Measurements from ENCODE around the gene ARL8B.
A peak's percentile ranks its signal among the peaks of the same experiment; 100 is the strongest.
"Not testable (repeated sequence)": the region's sequence is repeated elsewhere in the genome, so short reads cannot be mapped to it uniquely, and the experiment has no call there.

ARL8B gene

GRCh38 chr3:5122030-5122740 is at the start of gene ARL8B:
Gene ARL8B (plus strand): TSS chr3:5122292. CDS start chr3:5122466, 174 bp downstream.
- H3K4me3 ChIP-seq: peak within 1 kb of the TSS; percentile 84
- no peaks in the 10 kb centered on the region for H3K36me3 ChIP-seq (ENCODE audit: insufficient read depth, low read length)
- no peaks in the 10 kb centered on the region for H3K9me3 ChIP-seq (ENCODE audit: low read depth, low read length)
- peak within 1 kb of the TSS; percentile 68; the same call in 1 of the 2 replicates for H3K27ac ChIP-seq
- H3K9ac ChIP-seq (ENCODE audit: insufficient read length): peak within 1 kb of the TSS; percentile 88
- no peak for DNase-seq (ENCODE audit: low read depth, low spot score)
- peak; percentile 70; the same call in 1 of the 2 replicates for TF ChIP-seq POLR2AphosphoS5 (IDR thresholded peaks at IDR 0.05; ENCODE audit: borderline replicate concordance, low read depth, low read length)
- no peak for TF ChIP-seq FOXP2 (optimal IDR thresholded peaks at IDR 0.05; ENCODE audit: control extremely low read depth, extremely low read length, insufficient read depth)
- TF ChIP-seq EZH2 (IDR thresholded peaks at IDR 0.05): no peak

DNA sequence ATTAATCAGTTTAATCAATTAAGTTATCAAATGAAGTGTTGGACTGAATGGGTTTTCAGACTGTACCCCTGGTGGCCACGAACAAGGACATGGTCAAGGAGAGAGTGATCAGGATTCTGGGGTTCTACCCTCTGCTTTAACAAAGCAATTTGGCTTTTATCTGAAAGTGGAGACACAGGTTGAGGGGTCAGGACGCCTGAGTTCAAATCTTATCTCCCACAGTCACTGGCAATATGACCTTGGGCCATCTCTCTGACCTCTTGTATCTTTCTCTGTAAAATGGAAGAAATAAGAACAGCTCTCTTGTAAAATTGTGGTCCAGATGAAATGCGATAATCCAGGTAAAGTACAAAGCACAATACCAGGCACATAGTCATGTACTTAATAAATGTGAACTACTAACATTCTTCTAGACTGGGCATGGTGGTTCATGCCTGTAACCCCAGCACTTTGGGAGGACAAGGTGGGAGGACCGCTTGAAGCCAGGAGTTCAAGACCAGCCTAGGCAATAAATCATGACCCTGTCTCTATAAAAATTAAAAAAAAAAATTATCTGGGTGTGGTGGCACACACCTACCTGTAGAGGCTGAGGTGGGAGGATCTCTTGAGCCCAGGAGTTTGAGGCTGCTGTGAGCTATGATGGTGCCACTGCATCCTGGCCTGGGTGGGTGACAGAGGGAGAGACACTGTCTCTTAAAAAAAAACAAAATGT is 48.6 kb upstream of the ARL8B start:
- H3K27ac ChIP-seq: no peak overlapping the region
- H3K9me3 ChIP-seq (ENCODE audit: low read depth, low read length): no peaks in the 10 kb centered on the region
- H3K36me3 ChIP-seq (ENCODE audit: insufficient read depth, low read length): no peaks in the 10 kb centered on the region
- H3K9ac ChIP-seq (ENCODE audit: insufficient read length): no peak overlapping the region
- no peak for DNase-seq (ENCODE audit: low read depth, low spot score)
- no peak overlapping the region for H3K4me3 ChIP-seq
- no peak for TF ChIP-seq FOXP2 (optimal IDR thresholded peaks at IDR 0.05; ENCODE audit: control extremely low read depth, extremely low read length, insufficient read depth)
- TF ChIP-seq EZH2 (IDR thresholded peaks at IDR 0.05): no peak
- no peak for TF ChIP-seq POLR2AphosphoS5 (IDR thresholded peaks at IDR 0.05; ENCODE audit: borderline replicate concordance, low read depth, low read length)

GRCh38 chr3:5078151-5078550 is 43.9 kb upstream of the ARL8B start:
- no peaks in the 10 kb centered on the region for H3K9me3 ChIP-seq (ENCODE audit: low read depth, low read length)
- H3K27ac ChIP-seq: no peak overlapping the region
- H3K9ac ChIP-seq (ENCODE audit: insufficient read length): no peak overlapping the region
- TF ChIP-seq POLR2AphosphoS5 (IDR thresholded peaks at IDR 0.05; ENCODE audit: borderline replicate concordance, low read depth, low read length): no peak
- TF ChIP-seq EZH2 (IDR thresholded peaks at IDR 0.05): no peak
- TF ChIP-seq FOXP2 (optimal IDR thresholded peaks at IDR 0.05; ENCODE audit: control extremely low read depth, extremely low read length, insufficient read depth): no peak
- no peak overlapping the region for H3K4me3 ChIP-seq
- no peaks in the 10 kb centered on the region for H3K36me3 ChIP-seq (ENCODE audit: insufficient read depth, low read length)
- DNase-seq (ENCODE audit: low read depth, low spot score): no peak

- Histone ChIP-seq H3K9me3 (ENCODE audit: low read depth, low read length) (no peaks in the 10 kb centered on the region), H3K4me3 (no peak overlapping the region), H3K9ac (ENCODE audit: insufficient read length) (no peak overlapping the region), H3K27ac (no peak overlapping the region), H3K36me3 (ENCODE audit: insufficient read depth, low read length) (no peaks in the 10 kb centered on the region)
- TF ChIP-seq POLR2AphosphoS5 (IDR thresholded peaks at IDR 0.05; ENCODE audit: borderline replicate concordance, low read depth, low read length): no peak
- no peak for TF ChIP-seq EZH2 (IDR thresholded peaks at IDR 0.05)
- TF ChIP-seq FOXP2 (optimal IDR thresholded peaks at IDR 0.05; ENCODE audit: control extremely low read depth, extremely low read length, insufficient read depth): no peak
- no peak for DNase-seq (ENCODE audit: low read depth, low spot score)
Measured at GRCh38 chr3:5079761-5080160, 42.3 kb upstream of the ARL8B start.

DNA sequence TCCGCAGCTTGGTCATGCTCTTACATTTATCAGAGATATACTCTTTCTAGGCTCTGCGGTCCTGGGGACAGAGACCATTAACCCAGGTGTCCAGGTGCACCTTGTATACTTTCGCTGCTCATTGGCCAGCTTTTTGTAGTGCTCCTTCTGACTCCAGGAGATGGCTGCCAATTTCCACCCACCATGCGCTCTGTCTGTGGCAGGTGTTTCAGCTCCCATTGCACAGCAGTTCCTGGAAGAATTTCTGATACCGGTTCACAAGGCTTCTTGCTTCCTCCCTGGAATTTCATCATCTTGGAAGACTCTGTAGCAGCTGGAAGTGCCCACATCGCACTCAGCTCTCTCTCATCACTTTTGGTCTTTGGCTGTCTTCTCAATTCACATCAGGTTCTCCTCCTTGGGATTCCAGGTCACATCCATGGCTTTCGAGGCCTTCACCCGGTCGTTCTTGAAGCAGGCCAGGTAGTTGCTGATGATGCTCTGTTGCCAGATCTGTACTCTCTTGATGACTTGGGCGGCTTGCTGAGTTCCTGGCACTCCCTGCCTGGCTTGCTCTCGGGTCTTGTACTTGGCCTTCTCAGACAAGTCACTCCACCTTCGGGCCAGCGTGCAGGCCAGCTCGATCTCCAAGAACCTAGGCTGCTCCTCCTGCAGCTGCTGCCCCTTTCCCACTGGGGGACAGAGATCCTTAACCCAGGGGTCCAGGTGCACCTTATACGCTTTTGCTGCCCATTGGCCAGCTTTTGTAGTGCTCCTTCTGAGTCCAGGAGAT is 41.1 kb upstream of the ARL8B start:
- Histone ChIP-seq H3K4me3 (no peak overlapping the region), H3K27ac (no peak overlapping the region), H3K36me3 (ENCODE audit: insufficient read depth, low read length) (no peaks in the 10 kb centered on the region), H3K9ac (ENCODE audit: insufficient read length) (no peak overlapping the region), H3K9me3 (ENCODE audit: low read depth, low read length) (no peaks in the 10 kb centered on the region)
- no peak for DNase-seq (ENCODE audit: low read depth, low spot score)
- TF ChIP-seq POLR2AphosphoS5 (IDR thresholded peaks at IDR 0.05; ENCODE audit: borderline replicate concordance, low read depth, low read length) (no peak), EZH2 (IDR thresholded peaks at IDR 0.05) (no peak)

- not testable (repeated sequence) for H3K27ac ChIP-seq; H3K4me3 ChIP-seq; H3K9ac ChIP-seq (ENCODE audit: insufficient read length); H3K36me3 ChIP-seq (ENCODE audit: insufficient read depth, low read length); DNase-seq (ENCODE audit: low read depth, low spot score); H3K9me3 ChIP-seq (ENCODE audit: low read depth, low read length)
Measured at GRCh38 chr3:5081973-5082788, 39.9 kb upstream of the ARL8B start.

GRCh38 chr3:5082789-5083115 is 39.3 kb upstream of the ARL8B start:
- no peak for DNase-seq (ENCODE audit: low read depth, low spot score)
- Histone ChIP-seq H3K36me3 (ENCODE audit: insufficient read depth, low read length) (no peaks in the 10 kb centered on the region), H3K9ac (ENCODE audit: insufficient read length) (no peak overlapping the region), H3K4me3 (no peak overlapping the region), H3K9me3 (ENCODE audit: low read depth, low read length) (no peaks in the 10 kb centered on the region), H3K27ac (no peak overlapping the region)
- no peak for TF ChIP-seq EZH2 (IDR thresholded peaks at IDR 0.05)
- TF ChIP-seq POLR2AphosphoS5 (IDR thresholded peaks at IDR 0.05; ENCODE audit: borderline replicate concordance, low read depth, low read length): no peak
- no peak for TF ChIP-seq FOXP2 (optimal IDR thresholded peaks at IDR 0.05; ENCODE audit: control extremely low read depth, extremely low read length, insufficient read depth)

DNA sequence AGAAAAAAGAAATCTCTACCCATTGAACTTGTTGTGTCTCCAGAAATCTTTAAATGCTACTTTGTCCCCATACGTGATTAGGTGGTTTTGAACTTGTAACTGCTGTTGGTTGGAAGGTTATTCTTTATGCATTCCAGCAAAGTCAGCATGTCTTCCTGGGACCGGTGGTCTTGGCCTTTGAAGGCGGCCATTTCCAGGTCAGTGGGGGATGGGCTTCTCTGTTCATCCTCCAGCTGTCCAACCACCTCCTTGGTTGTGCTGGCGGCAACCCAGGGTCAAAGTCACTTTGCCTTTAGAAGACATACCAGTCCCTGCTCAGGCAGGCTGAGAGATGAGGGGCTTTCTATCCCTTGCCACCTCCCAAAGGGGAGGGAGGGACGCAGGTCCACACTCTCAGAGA is 37.9 kb upstream of the ARL8B start:
- TF ChIP-seq FOXP2 (optimal IDR thresholded peaks at IDR 0.05; ENCODE audit: control extremely low read depth, extremely low read length, insufficient read depth): no peak
- TF ChIP-seq POLR2AphosphoS5 (IDR thresholded peaks at IDR 0.05; ENCODE audit: borderline replicate concordance, low read depth, low read length): no peak
- TF ChIP-seq EZH2 (IDR thresholded peaks at IDR 0.05): no peak
- H3K36me3 ChIP-seq (ENCODE audit: insufficient read depth, low read length): no peaks in the 10 kb centered on the region
- H3K4me3 ChIP-seq: no peak overlapping the region
- no peak overlapping the region for H3K9ac ChIP-seq (ENCODE audit: insufficient read length)
- no peaks in the 10 kb centered on the region for H3K9me3 ChIP-seq (ENCODE audit: low read depth, low read length)
- no peak for DNase-seq (ENCODE audit: low read depth, low spot score)
- no peak overlapping the region for H3K27ac ChIP-seq

Data from SK-N-MC (cell line).